ENCODE data around the gene TMTC3. TPM values are rescaled to one million over a fixed set of nuclear protein-coding genes. Genes with fewer than 3 reads are reported as not detected.
A peak's percentile ranks its signal among the peaks of the same experiment; 100 is the strongest.

TMTC3 gene
- total RNA-seq, 1 donor from 2014 or later = 14.5 TPM

- intact Hi-C loops (cut with DNase I) = no loop called here
- H3K36me3 ChIP-seq = peaks cover 0 to 1% of the 10 kb centered on the region in 2 donors
- H3K4me3 ChIP-seq = no peak overlapping the region
- DNase-seq (ENCODE audit: low spot score in 2 of 2) = no peak
- H3K27ac ChIP-seq = no peak overlapping the region
- no peaks in the 10 kb centered on the region for H3K27me3 ChIP-seq
- H3K9me3 ChIP-seq = no peaks in the 10 kb centered on the region
- H3K4me1 ChIP-seq = no peaks in the 10 kb centered on the region
- no peak for TF ChIP-seq CTCF (IDR thresholded peaks at IDR 0.05)
Observed at GRCh38 chr12:88150063-88150462, 8.0 kb downstream of the TMTC3 start.

GRCh38 chr12:88153959-88154358, 11.9 kb downstream of the TMTC3 start:
- DNase-seq (ENCODE audit: low spot score in 2 of 2) = no peak
- intact Hi-C loops (cut with DNase I) = no loop called here
- TF ChIP-seq CTCF (IDR thresholded peaks at IDR 0.05) = peak in 1 of 3 experiments; percentile 31
- H3K9me3 ChIP-seq = no peaks in the 10 kb centered on the region
- no peaks in the 10 kb centered on the region for H3K4me1 ChIP-seq
- H3K27me3 ChIP-seq = no peaks in the 10 kb centered on the region
- H3K4me3 ChIP-seq = no peak overlapping the region
- H3K36me3 ChIP-seq = peaks cover 0 to 4% of the 10 kb centered on the region in 2 donors
- no peak overlapping the region for H3K27ac ChIP-seq

- intact Hi-C loops (cut with DNase I) = no loop called here
- no peak for DNase-seq (ENCODE audit: low spot score in 2 of 2)
- Histone ChIP-seq H3K4me3 (no peak overlapping the region), H3K27ac (no peak overlapping the region), H3K27me3 (no peaks in the 10 kb centered on the region), H3K9me3 (no peaks in the 10 kb centered on the region), H3K4me1 (no peaks in the 10 kb centered on the region), H3K36me3 (peaks cover 0 to 4% of the 10 kb centered on the region in 2 donors)
- TF ChIP-seq CTCF (IDR thresholded peaks at IDR 0.05) = no peak
Observed at GRCh38 chr12:88156075-88156654, 14.1 kb downstream of the TMTC3 start.

DNA sequence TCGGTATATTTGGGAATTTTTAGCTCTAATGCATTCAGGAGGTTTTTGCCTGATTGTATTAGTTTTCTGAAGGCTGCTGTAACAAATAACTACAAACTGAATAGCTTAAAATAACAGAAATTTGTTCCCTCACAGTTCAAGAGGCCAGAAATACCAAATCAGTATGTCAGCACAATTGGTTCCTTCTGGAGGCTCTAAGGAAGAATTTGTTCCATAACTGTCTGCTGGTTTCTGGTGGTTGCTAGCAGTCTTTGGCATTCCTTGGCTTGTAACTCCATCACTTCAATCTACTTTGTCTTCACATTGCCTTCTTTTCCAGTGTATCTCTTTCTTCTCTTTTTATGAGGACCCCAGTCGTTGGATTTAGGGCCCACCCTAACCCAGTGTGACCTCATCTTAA, 21.3 kb downstream of the TMTC3 start:
- no peak for TF ChIP-seq CTCF (IDR thresholded peaks at IDR 0.05)
- no peak for DNase-seq (ENCODE audit: low spot score in 2 of 2)

GRCh38 chr12:88166179-88166578, 24.1 kb downstream of the TMTC3 start:
- no peak for DNase-seq (ENCODE audit: low spot score in 2 of 2)
- no peak overlapping the region for H3K27ac ChIP-seq
- TF ChIP-seq CTCF (IDR thresholded peaks at IDR 0.05) = no peak
- H3K36me3 ChIP-seq = peaks cover 16 to 40% of the 10 kb centered on the region in 2 donors
- H3K4me3 ChIP-seq = no peak overlapping the region
- intact Hi-C loops (cut with DNase I) = no loop called here
- no peaks in the 10 kb centered on the region for H3K9me3 ChIP-seq
- H3K27me3 ChIP-seq = no peaks in the 10 kb centered on the region
- no peaks in the 10 kb centered on the region for H3K4me1 ChIP-seq

More for the DNA sequence above, 21.3 kb downstream of the TMTC3 start:
- intact Hi-C loops (cut with DNase I) = no loop called here
- H3K36me3 ChIP-seq = peaks cover 16 to 37% of the 10 kb centered on the region in 2 donors
- H3K4me1 ChIP-seq = no peaks in the 10 kb centered on the region
- no peak overlapping the region for H3K4me3 ChIP-seq
- H3K27me3 ChIP-seq = no peaks in the 10 kb centered on the region
- no peak overlapping the region for H3K27ac ChIP-seq
- H3K9me3 ChIP-seq = no peaks in the 10 kb centered on the region

DNA sequence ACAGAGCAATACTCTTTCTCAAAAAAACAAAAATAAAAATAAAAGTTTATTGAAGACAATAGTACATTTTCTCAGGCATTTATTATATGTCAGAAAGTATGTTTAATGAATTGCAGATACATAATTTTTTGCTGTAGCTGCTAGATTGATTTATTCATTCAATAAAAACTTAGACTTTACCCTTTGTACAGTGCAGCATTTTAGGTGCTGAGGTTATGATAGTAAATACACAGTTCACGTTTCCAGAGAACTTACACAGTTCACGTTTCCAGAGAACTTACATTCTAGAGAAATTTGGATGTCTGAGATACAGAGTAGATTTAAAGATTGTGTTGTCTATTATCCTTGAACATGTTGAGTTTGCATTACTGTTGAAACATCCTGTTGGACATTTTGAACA, 25.3 kb downstream of the TMTC3 start:
- no peak for TF ChIP-seq CTCF (IDR thresholded peaks at IDR 0.05)
- DNase-seq (ENCODE audit: low spot score in 2 of 2) = no peak
- Histone ChIP-seq H3K4me1 (no peaks in the 10 kb centered on the region), H3K27me3 (no peaks in the 10 kb centered on the region), H3K27ac (no peak overlapping the region), H3K4me3 (no peak overlapping the region), H3K9me3 (no peaks in the 10 kb centered on the region), H3K36me3 (peaks cover 16 to 44% of the 10 kb centered on the region in 2 donors)
- intact Hi-C loops (cut with DNase I) = no loop called here
